K562 (cell line): ENCODE measurements around the gene CENPX. TPM values are rescaled to one million over a fixed set of nuclear protein-coding genes. Genes with fewer than 3 reads are reported as not detected.

ENCODE experiments used
- ATAC-seq: fragments of 200-7000 bp; cut with Tn5 transposase; 3 replicates; pipeline ENCODE4 v1.9.1; 2020; ENCODE audit warnings: moderate library complexity
- BruUV-seq: library from RNA; stranded (reverse); fragments of 400-500 nt; replicated peaks from 2 replicates; lab custom pipeline; 2021; lab: Mats Ljungman, UMichigan
- CTCF ChIA-PET: fragments of 300-600 bp; formaldehyde crosslinking; extraction: SDS; loops from one replicate; lab custom pipeline; 2021; ENCODE audit warnings: low intra/inter-chr PET ratio; lab: Yijun Ruan, JAX
- POLR2A ChIA-PET: fragments of 300-600, 350-650 bp; sonication (Branson Sonifier 250); formaldehyde crosslinking; extraction: SDS; loops from one replicate; lab custom pipeline; 2021; ENCODE audit warnings: antibody characterized with exemption, inconsistent platforms; lab: Yijun Ruan, JAX
- DNase-seq, 4 experiments: peaks; one replicate each; pipeline versions ENCODE4 v3.0.0 to v3.0.0-alpha.2; 2011 to 2018; ENCODE audit warnings: low spot score in 3 of 4, mixed read lengths in 3 of 4; ENCODE audit errors: extremely low read depth in 1 of 4
- FAIRE-seq: peaks from 2 replicates; lab custom pipeline; 2011; peaks lifted over from hg19 to GRCh38; lab: Jason Lieb, UNC
- H2AFZ ChIP-seq: 2 replicates; pipeline ENCODE4 v1.6.0; 2011; ENCODE audit warnings: low read depth, low read length, control low read depth, inconsistent platforms
- H3K27ac ChIP-seq: fragments of 200-600 bp; 3 replicates; pipeline ENCODE4 v1.8.0; 2011; ENCODE audit warnings: low read depth, mild to moderate bottlenecking, control low read depth, inconsistent platforms, low read length, moderate library complexity, mixed read lengths; ENCODE audit errors: extremely low read depth
- H3K27me3 ChIP-seq, 2 experiments: fragments of 300-600 bp in 1 of 2; 2 replicates in 1 of 2; 3 replicates in 1 of 2; pipeline versions ENCODE4 v1.6.0 to v1.8.0; 2011; ENCODE audit warnings: inconsistent platforms in 2 of 2, low read length in 2 of 2, mild to moderate bottlenecking in 1 of 2, mixed read lengths in 1 of 2, moderate library complexity in 1 of 2; ENCODE audit not compliant: control insufficient read depth in 2 of 2, insufficient read depth in 2 of 2
- H3K36me3 ChIP-seq: fragments of 300-600 bp; 3 replicates; pipeline ENCODE4 v1.8.0; 2011; ENCODE audit warnings: mild to moderate bottlenecking, low read length, inconsistent platforms; ENCODE audit not compliant: control insufficient read depth, insufficient read depth
- H3K4me1 ChIP-seq, 2 experiments: fragments of 200-600 bp in 1 of 2; replicated peaks in 1 of 2; 2 replicates in 1 of 2; 3 replicates in 1 of 2; pipeline versions ENCODE4 v1.5.1 to v1.8.0; 2011; ENCODE audit warnings: inconsistent platforms in 2 of 2, low read length in 2 of 2, mild to moderate bottlenecking in 1 of 2, mixed read lengths in 1 of 2, moderate library complexity in 1 of 2; ENCODE audit not compliant: control insufficient read depth in 2 of 2, insufficient read depth in 2 of 2
- H3K4me2 ChIP-seq: 2 replicates; pipeline ENCODE4 v1.6.1; 2011; ENCODE audit warnings: low read length, control low read depth, inconsistent platforms, mixed read lengths; ENCODE audit not compliant: insufficient read depth
- H3K4me3 ChIP-seq: fragments of 200-600 bp; sonication (generic), shearing (Covaris generic); 2 replicates; pipeline ENCODE4 v1.5.1; 2016; ENCODE audit warnings: control low read depth, inconsistent platforms
- H3K79me2 ChIP-seq: fragments of 200-600 bp; 3 replicates; pipeline ENCODE4 v1.8.0; 2011; ENCODE audit warnings: low read length, inconsistent platforms; ENCODE audit not compliant: control insufficient read depth, insufficient read depth
- H3K9ac ChIP-seq, 2 experiments: 2 replicates each; pipeline versions ENCODE4 v1.6.0 to v1.6.1; 2011; ENCODE audit warnings: low read depth in 2 of 2, low read length in 2 of 2, control low read depth in 1 of 2, inconsistent platforms in 1 of 2, mild to moderate bottlenecking in 1 of 2, mixed read lengths in 1 of 2; ENCODE audit not compliant: insufficient read depth in 1 of 2
- H3K9me1 ChIP-seq: one replicate; pipeline ENCODE4 v1.6.0; 2011; ENCODE audit warnings: inconsistent platforms, mild to moderate bottlenecking, low read length, moderate library complexity; ENCODE audit not compliant: control insufficient read depth, insufficient read depth
- H3K9me3 ChIP-seq: replicated peaks from 2 replicates; pipeline ENCODE4 v1.5.1; 2011; ENCODE audit warnings: low read depth, low read length, inconsistent platforms; ENCODE audit not compliant: control insufficient read depth, insufficient read depth
- H4K20me1 ChIP-seq: replicated peaks from 2 replicates; pipeline ENCODE4 v1.6.1; 2011; ENCODE audit warnings: low read length, inconsistent platforms, mixed read lengths; ENCODE audit not compliant: control insufficient read depth, insufficient read depth
- EGR1 ChIP-seq: fragments of 450-650 bp; conservative IDR thresholded peaks from 2 replicates; pipeline ENCODE4 v1.6.1; 2017; ENCODE audit warnings: mild to moderate bottlenecking
- ELF1 ChIP-seq: fragments of 200-800 bp; sonication (Bioruptor generic); IDR thresholded peaks from 2 replicates; pipeline ENCODE4 v1.6.1; 2016; ENCODE audit warnings: missing genetic modification characterization, missing compliant biosample characterization
- ESRRB ChIP-seq: fragments of 250-450 bp; sonication (Bioruptor Pico); IDR thresholded peaks from 2 replicates; pipeline ENCODE4 v1.5.0; 2020; ENCODE audit warnings: mild to moderate bottlenecking, moderate library complexity, borderline replicate concordance
- PCBP1 ChIP-seq: fragments of 200-400 bp; formaldehyde crosslinking; IDR thresholded peaks from 2 replicates; pipeline ENCODE4 v1.6.1; 2018; ENCODE audit warnings: mild to moderate bottlenecking, low read depth, low read length; ENCODE audit not compliant: poor library complexity, severe bottlenecking
- ZNF780A ChIP-seq: fragments of 250-450 bp; sonication (Bioruptor Pico); IDR thresholded peaks from 2 replicates; pipeline ENCODE4 v1.5.0; 2021; ENCODE audit warnings: mild to moderate bottlenecking
- WGBS: fragments of 100-300 bp; shearing (Covaris generic); methylation state at CpG from one replicate; pipeline ENCODE4 v1.1.6; 2016; ENCODE audit warnings: low coverage, mixed read lengths; ENCODE audit not compliant: insufficient coverage; ENCODE audit errors: missing lambda C conversion rate; 5-methylcytosine and 5-hydroxymethylcytosine counted together
- in situ Hi-C: fragments of 300-500 bp; cut with MboI; formaldehyde crosslinking; loops from 4 replicates; pipeline ENCODE4 v1.15.0; 2018; ENCODE audit warnings: inconsistent platforms, mixed read lengths
- intact Hi-C: fragments of 100-400 bp; cut with micrococcal nuclease; formaldehyde crosslinking; loops from 2 replicates; pipeline ENCODE4 v1.14.2; 2022
- polyA plus RNA-seq, 8 experiments: library from polyadenylated mRNA; depleted of rRNA in 4 of 8; stranded (reverse) in 5 of 8; unstranded in 3 of 8; fragments of >200 nt; fragmentation: Nextera tagmentation in 2 of 8; fragmentation: Illumina TruSeq in 1 of 8; extraction: Ambion mirVana in 2 of 8; extraction: Trizol in 1 of 8; gene quantifications; 2 replicates each; pipeline versions ENCODE4 v1.2.1 to v1.2.3, GENCODE V29; 2011 to 2014; ENCODE audit warnings: inconsistent platforms in 1 of 8, missing spikeins in 1 of 8
- total RNA-seq, 7 experiments: library from RNA; depleted of rRNA in 6 of 7; stranded (reverse); fragments of >200 nt in 6 of 7; fragmentation: Illumina TruSeq in 2 of 7; extraction: Trizol in 2 of 7; gene quantifications; 2 replicates each; pipeline versions ENCODE4 v1.2.1 to v1.2.3, GENCODE V29; 2011 to 2021; ENCODE audit warnings: low replicate concordance in 1 of 7

CENPX gene
- total and polyA plus RNA-seq, 9 of the 15 experiments (the other 6 are each of a cell fraction or from before 2014, with no cell fraction given): 32.7 to 352 (median 127) TPM

- no TSS peak for BruUV-seq
- intact Hi-C loops: no loop called here
- peaks cover 28% of the 10 kb centered on the region for H3K79me2 ChIP-seq
- FAIRE-seq (no peak), DNase-seq (peak in 2 of 4 experiments; percentile 23 to 36), ATAC-seq (no peak)
- H3K4me2 ChIP-seq: no peak overlapping the region
- peaks cover 2% of the 10 kb centered on the region for H3K9me1 ChIP-seq
- in situ Hi-C loops: no loop called here
- peaks cover 44% of the 10 kb centered on the region; the same call in 2 of the 3 replicates for H3K36me3 ChIP-seq
- no peak overlapping the region for H3K27ac ChIP-seq
- no peak for TF ChIP-seq ELF1 (tag)
- TF ChIP-seq ESRRB (CRISPR knock-in tag): no peak
- peak; percentile 21 for TF ChIP-seq PCBP1
- TF ChIP-seq EGR1: peak; percentile 81
- no peak for TF ChIP-seq ZNF780A (CRISPR knock-in tag)
- peak overlapping the region in 1 of 2 experiments; percentile 43; a peak in 1 of 4 replicates for H3K9ac ChIP-seq
- CTCF ChIA-PET: no interaction called here
- no peaks in the 10 kb centered on the region for H3K9me3 ChIP-seq
- H3K4me1 ChIP-seq: peaks cover 6 to 72% of the 10 kb centered on the region in 2 experiments; a peak in 3 of 5 replicates
- POLR2A ChIA-PET: no interaction called here
- no peak overlapping the region for H2AFZ ChIP-seq
- 0 out of 2 replicates have a peak, but pooled peaks cover 4% of the 10 kb centered on the region for H4K20me1 ChIP-seq
- no peak overlapping the region for H3K4me3 ChIP-seq
- WGBS: 91% methylated on average over 12 of the region's 20 CpGs
- H3K27me3 ChIP-seq: no peaks in the 10 kb centered on the region
Measured at GRCh38 chr17:82048571-82048971, 25.9 kb upstream of the CENPX start.
